AG09319 (cell line): ENCODE results near the gene TBC1D1.

ENCODE experiments used
- DNase-seq: peaks from one replicate; pipeline ENCODE4 v3.0.0-alpha.2; 2010; ENCODE audit warnings: low read depth; ENCODE audit errors: extremely low read depth
- CTCF ChIP-seq: IDR thresholded peaks from 2 replicates; pipeline ENCODE4 v1.5.1; 2011; ENCODE audit warnings: low read depth, mild to moderate bottlenecking, inconsistent platforms, low read length, moderate library complexity

The TBC1D1 gene

DNA sequence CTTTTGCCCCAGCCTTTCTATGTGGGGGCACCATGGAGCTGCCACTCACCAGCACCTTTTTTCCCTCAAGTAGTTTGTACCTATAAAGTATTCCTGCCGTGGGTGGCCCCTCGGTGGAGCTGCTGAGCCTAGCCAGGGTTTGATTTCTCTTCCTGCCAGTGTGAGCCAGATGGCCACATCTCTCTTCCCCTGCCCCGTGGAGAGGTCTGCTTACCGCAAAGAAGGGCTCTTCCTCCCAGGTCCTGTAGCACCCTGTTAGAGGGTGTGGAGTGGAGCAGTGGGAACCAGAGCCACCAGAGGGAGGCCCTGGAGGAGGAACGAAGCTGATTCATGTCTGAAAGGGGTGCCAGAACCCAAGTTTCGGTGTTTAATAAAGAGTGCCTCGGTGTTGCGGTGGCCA lies 164.7 kb downstream of the TBC1D1 start:
- no peak for TF ChIP-seq CTCF
- no peak for DNase-seq

GRCh38 chr4:38056011-38056685 lies 165.3 kb downstream of the TBC1D1 start:
- DNase-seq, result no peak
- no peak for TF ChIP-seq CTCF

DNA sequence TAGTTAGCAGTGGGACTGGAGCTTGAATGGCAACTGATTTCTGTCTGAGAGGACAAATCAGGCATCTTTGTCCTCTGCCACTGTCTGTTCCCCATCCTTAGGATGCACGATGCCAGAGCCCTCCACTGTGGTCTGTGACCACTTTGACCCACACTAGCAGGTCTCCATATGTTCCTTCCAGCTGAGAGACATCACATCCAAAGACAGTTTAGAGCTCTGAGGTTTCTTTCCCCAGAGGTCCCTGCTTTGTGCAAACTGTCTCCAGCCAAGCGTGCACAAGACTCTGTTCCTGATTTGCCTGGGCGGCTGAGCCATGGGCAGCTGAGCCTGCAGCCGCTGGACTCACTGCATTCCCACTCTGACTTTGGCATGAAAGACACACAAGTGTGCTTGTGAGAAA lies 167.3 kb downstream of the TBC1D1 start:
- no peak for TF ChIP-seq CTCF

DNA sequence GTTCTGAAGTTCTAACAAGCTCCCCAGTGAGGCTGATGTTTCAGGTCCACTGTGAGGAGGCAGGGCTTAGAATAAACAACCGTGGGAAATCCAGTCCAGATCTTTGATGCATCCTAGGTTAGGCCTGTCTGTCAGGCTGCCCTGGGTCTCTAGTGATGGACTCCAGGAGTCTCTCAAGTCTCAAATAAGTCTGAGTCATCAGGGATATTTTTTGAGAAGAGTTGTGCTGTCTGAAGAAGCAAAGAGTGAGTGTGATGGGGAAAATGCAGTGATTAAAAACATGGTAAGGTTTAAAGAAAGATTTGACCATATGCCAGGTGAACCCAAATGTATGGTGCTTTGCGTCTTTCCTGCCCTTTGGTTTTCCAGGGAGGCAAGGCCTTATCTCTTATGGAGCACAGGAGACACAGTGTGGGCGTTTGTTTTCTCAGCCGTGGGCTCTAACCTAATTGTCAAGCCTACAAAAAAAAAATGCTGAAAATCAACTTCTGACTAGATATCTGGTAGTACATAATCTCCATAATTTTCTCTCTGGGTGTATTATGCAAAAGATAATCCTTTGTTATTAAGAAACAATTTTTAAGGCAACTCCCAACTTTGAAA lies 170.0 kb downstream of the TBC1D1 start:
- TF ChIP-seq CTCF, result no peak
- DNase-seq, result no peak

More for the DNA sequence above, 167.3 kb downstream of the TBC1D1 start:
- DNase-seq, result no peak

DNA sequence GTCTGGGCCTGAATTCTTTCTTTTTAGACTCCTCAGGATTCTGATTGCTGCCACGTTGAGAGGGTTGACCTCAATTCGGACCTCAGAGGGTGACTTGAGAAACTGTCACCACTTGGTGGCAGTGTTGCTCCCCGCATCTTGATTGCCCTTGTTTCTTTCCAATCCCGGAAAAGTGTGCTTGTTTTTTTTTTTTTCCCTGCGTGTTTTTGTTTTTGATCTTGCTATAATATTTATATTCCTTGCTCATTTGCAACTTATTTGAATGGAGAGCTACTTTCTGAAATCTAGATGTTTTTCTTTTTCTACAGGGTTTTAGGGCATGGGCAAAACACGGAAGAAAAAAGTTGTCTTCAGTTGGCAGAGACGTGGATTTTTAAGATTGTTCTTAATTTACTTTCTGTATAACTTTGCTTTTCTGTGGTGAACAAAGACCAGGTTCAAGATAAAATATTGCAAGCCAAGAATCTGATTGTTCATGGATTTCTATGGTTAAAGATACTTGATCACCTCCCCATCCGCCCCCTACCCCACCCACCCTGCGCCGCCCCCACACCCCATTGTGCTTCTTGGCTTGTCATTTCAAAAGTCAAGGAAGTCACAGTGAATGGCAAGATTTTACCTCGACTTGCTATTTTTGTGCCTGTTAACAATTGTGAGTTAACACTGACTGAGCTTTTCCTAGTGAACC lies 171.3 kb downstream of the TBC1D1 start:
- peak; percentile 55 for DNase-seq
- TF ChIP-seq CTCF, result peak; percentile 76

DNA sequence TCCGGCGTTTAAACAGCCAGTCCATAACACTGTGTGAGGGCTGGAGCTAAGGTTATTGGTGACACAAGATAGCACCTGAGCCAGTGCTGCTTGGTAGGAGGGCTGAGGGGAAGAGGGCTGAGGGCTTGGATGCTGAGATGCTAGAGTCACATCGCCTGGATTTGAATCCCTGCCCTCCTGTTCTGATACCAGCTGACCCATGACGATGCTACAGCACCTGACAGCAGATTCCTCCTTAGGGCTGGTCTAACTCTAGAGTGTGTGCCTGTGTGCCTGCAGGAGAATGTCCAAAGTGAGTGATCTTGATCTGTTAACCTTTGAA lies 171.9 kb downstream of the TBC1D1 start:
- TF ChIP-seq CTCF, result no peak
- DNase-seq, result no peak

- DNase-seq, result no peak
- no peak for TF ChIP-seq CTCF
These were observed 174.3 kb downstream of the TBC1D1 start for GRCh38 chr4:38065176-38065575.
